Measurements from ENCODE around the gene ELL. TPM values are rescaled to one million over a fixed set of nuclear protein-coding genes. Genes with fewer than 3 reads are reported as not detected.

ELL gene
- total RNA-seq, 2 experiments from 2014 or later = 46.2 to 46.8 TPM

DNA sequence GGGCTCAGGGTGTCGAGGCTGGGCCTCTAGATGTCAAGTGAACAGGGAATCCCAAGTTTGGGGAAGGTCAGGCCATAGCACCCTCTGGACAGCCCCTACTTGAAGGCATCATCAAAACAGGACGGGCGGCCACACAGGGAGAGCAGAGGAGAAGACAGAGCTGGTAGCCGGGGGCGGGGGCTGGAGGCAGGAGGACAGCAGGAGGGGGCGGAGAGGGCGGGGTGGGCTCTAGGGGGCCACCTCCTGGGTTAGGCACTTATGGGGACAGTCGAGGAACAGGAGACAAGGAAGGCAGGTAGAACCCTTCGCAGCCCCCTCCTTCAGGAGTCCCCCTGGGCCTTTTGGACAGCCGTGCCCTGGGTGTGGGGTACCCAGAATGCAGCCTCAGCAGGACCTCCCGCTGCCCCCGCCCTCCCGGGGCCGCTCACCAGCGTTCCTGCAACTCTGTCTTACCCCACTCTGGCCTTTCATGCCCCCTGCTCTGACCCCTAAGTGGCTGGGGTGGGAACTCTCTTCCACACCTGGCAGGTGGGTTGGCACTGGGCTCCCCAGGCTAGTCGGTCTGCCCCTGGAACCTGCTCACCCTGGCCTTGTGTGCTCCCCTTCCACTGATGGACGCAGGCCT is 96.9 kb downstream of the ELL start:
- Mint-ChIP-seq H3K36me3 (ENCODE audit: low read depth) (no peaks in the 10 kb centered on the region), H3K9me3 (no peaks in the 10 kb centered on the region), H3K27me3 (no peaks in the 10 kb centered on the region), H3K27ac (peak overlapping the region; percentile 66), H3K4me1 (ENCODE audit: low read depth) (peaks cover 61% of the 10 kb centered on the region), H3K4me3 (no peak overlapping the region)
- CTCF ChIA-PET = interaction anchor here (1.1 to 1.2 kb wide), 2 partner anchors 26 to 37 kb away, joined by 3 read pairs; no protein-coding TSS in a partner anchor
- peak in 1 of 14 experiments; percentile 36 for DNase-seq
- no peak for ATAC-seq (ENCODE audit: poor library complexity)
- Histone ChIP-seq H3K4me1 (ENCODE audit: insufficient read depth, low read length) (peaks cover 97% of the 10 kb centered on the region), H3K27ac (ENCODE audit: low read depth in 1 of 2, low read length in 2 of 2) (no peak overlapping the region), H3K9me3 (ENCODE audit: control insufficient read depth in 1 of 2, insufficient read depth in 1 of 2, low read length in 2 of 2) (no peaks in the 10 kb centered on the region), H3K4me3 (ENCODE audit: low read length) (no peak overlapping the region), H3K27me3 (ENCODE audit: control insufficient read depth in 1 of 2, insufficient read depth in 2 of 2, low read length in 2 of 2) (no peaks in the 10 kb centered on the region), H3K36me3 (ENCODE audit: insufficient read depth, low read length) (peaks cover 22% of the 10 kb centered on the region)
- intact Hi-C loops (cut with DNase I, micrococcal nuclease) = no loop called here
- POLR2A ChIA-PET = interaction anchor here (1.6 kb wide), 1 partner anchor 12 kb away, joined by 4 read pairs; no protein-coding TSS in a partner anchor
- TF ChIP-seq, protein P1, sequence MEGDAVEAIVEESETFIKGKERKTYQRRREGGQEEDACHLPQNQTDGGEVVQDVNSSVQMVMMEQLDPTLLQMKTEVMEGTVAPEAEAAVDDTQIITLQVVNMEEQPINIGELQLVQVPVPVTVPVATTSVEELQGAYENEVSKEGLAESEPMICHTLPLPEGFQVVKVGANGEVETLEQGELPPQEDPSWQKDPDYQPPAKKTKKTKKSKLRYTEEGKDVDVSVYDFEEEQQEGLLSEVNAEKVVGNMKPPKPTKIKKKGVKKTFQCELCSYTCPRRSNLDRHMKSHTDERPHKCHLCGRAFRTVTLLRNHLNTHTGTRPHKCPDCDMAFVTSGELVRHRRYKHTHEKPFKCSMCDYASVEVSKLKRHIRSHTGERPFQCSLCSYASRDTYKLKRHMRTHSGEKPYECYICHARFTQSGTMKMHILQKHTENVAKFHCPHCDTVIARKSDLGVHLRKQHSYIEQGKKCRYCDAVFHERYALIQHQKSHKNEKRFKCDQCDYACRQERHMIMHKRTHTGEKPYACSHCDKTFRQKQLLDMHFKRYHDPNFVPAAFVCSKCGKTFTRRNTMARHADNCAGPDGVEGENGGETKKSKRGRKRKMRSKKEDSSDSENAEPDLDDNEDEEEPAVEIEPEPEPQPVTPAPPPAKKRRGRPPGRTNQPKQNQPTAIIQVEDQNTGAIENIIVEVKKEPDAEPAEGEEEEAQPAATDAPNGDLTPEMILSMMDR (IDR thresholded peaks at IDR 0.05) = no peak

GRCh38 chr19:18424122-18424889 is 97.6 kb downstream of the ELL start:
- Mint-ChIP-seq H3K4me3 (peak overlapping the region; percentile 30), H3K9me3 (no peaks in the 10 kb centered on the region), H3K36me3 (ENCODE audit: low read depth) (no peaks in the 10 kb centered on the region), H3K4me1 (ENCODE audit: low read depth) (peaks cover 57% of the 10 kb centered on the region), H3K27ac (no peak overlapping the region), H3K27me3 (no peaks in the 10 kb centered on the region)
- peak in 1 of 14 experiments; percentile 29 for DNase-seq
- CTCF ChIA-PET = interaction anchor here (1.1 kb wide), 1 partner anchor 27 kb away, joined by 3 read pairs; no protein-coding TSS in a partner anchor
- TF ChIP-seq, protein P1 (IDR thresholded peaks at IDR 0.05) = no peak
- POLR2A ChIA-PET = interaction anchor here (1.5 to 1.6 kb wide), 2 partner anchors 13 kb away, joined by 4 read pairs; no protein-coding TSS in a partner anchor
- Histone ChIP-seq H3K27ac (ENCODE audit: low read depth in 1 of 2, low read length in 2 of 2) (no peak overlapping the region), H3K4me3 (ENCODE audit: low read length) (no peak overlapping the region), H3K9me3 (ENCODE audit: control insufficient read depth in 1 of 2, insufficient read depth in 1 of 2, low read length in 2 of 2) (no peaks in the 10 kb centered on the region), H3K27me3 (ENCODE audit: control insufficient read depth in 1 of 2, insufficient read depth in 2 of 2, low read length in 2 of 2) (no peaks in the 10 kb centered on the region), H3K36me3 (ENCODE audit: insufficient read depth, low read length) (peaks cover 22% of the 10 kb centered on the region), H3K4me1 (ENCODE audit: insufficient read depth, low read length) (peaks cover 93% of the 10 kb centered on the region)
- no peak for ATAC-seq (ENCODE audit: poor library complexity)
- intact Hi-C loops (cut with DNase I, micrococcal nuclease) = no loop called here

DNA sequence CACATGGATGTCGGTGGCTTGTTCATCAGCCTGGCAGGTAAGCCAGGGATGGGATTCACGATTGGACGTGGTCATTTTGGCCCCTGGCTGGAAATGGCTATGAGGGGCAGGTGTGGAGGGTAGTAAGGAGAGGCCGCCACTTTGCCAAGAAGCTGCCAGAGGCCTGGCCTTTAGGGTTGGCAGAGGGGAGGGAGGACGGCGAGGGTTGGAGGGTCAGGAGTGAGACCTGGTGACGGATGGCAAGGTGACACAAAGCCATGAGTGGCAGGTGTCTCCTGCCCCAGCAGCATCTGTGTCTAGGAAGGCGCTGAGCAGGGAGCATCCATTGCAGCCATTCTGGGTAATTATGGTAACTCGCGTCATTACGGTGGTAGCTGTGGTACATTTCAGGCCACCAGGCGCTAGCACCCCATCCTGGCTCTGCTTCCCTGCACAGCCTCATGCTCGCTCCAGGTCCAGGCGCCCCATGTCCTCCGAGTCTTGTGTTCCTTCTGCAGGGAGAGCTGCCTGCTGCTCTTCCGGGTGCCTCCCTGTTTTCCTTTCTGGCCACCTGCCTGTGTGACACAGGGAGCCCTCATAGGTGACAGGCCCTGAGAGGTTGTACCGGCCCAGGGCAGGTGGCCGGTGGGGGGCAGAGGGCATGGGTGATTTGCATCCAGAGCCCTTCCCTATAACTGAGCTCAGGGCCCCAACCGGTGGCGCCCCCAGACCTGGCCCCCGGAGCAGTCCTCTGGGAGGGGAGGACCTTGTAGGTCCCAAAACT is 98.4 kb downstream of the ELL start:
- ChIA-PET CTCF (interaction anchor here (0.5 to 1.7 kb wide), 2 partner anchors 144 to 295 kb away, joined by 3 to 4 read pairs; no protein-coding TSS in a partner anchor), POLR2A (interaction anchor here (1.5 to 1.6 kb wide), 2 partner anchors 14 to 134 kb away, joined by 4 to 5 read pairs; partner anchors contain the start of gene KXD1)
- peak in 1 of 14 experiments; percentile 37 for DNase-seq
- Mint-ChIP-seq H3K9me3 (no peaks in the 10 kb centered on the region), H3K36me3 (ENCODE audit: low read depth) (no peaks in the 10 kb centered on the region), H3K4me1 (ENCODE audit: low read depth) (peaks cover 62% of the 10 kb centered on the region), H3K27me3 (peaks cover 5% of the 10 kb centered on the region), H3K27ac (peak overlapping the region; percentile 77), H3K4me3 (peak overlapping the region; percentile 74)
- Histone ChIP-seq H3K4me3 (ENCODE audit: low read length) (peak overlapping the region; percentile 25), H3K36me3 (ENCODE audit: insufficient read depth, low read length) (peaks cover 22% of the 10 kb centered on the region), H3K4me1 (ENCODE audit: insufficient read depth, low read length) (peaks cover 91% of the 10 kb centered on the region), H3K27me3 (ENCODE audit: control insufficient read depth in 1 of 2, insufficient read depth in 2 of 2, low read length in 2 of 2) (peaks cover 0 to 3% of the 10 kb centered on the region in 2 experiments), H3K27ac (ENCODE audit: low read depth in 1 of 2, low read length in 2 of 2) (peak overlapping the region in 1 of 2 donors; percentile 55), H3K9me3 (ENCODE audit: control insufficient read depth in 1 of 2, insufficient read depth in 1 of 2, low read length in 2 of 2) (no peaks in the 10 kb centered on the region)
- ATAC-seq (ENCODE audit: poor library complexity) = no peak
- TF ChIP-seq, protein P1 (IDR thresholded peaks at IDR 0.05) = no peak
- intact Hi-C loops (cut with DNase I, micrococcal nuclease) = no loop called here

Data from CD4-positive, alpha-beta T cell (primary cell).